OCI-LY3 (cell line): ENCODE data around the gene MUC4.
"Not testable (repeated sequence)": the region's sequence is repeated elsewhere in the genome, so short reads cannot be mapped to it uniquely, and the experiment has no call there.

Experiments
- EZH2phosphoT487 ChIP-seq: fragments of 200-600 bp; shearing (Covaris generic); IDR thresholded peaks from 2 replicates; pipeline ENCODE4 v1.6.1; 2018; ENCODE audit warnings: antibody characterized with exemption, mixed run types, low read depth
- TF ChIP-seq, protein P1 (sequence below): fragments of 200-600, 300-600 bp; sonication (generic); IDR thresholded peaks from 2 replicates; pipeline ENCODE4 v1.5.1; 2014; ENCODE audit warnings: antibody characterized with exemption, low read length, low read depth

DNA sequence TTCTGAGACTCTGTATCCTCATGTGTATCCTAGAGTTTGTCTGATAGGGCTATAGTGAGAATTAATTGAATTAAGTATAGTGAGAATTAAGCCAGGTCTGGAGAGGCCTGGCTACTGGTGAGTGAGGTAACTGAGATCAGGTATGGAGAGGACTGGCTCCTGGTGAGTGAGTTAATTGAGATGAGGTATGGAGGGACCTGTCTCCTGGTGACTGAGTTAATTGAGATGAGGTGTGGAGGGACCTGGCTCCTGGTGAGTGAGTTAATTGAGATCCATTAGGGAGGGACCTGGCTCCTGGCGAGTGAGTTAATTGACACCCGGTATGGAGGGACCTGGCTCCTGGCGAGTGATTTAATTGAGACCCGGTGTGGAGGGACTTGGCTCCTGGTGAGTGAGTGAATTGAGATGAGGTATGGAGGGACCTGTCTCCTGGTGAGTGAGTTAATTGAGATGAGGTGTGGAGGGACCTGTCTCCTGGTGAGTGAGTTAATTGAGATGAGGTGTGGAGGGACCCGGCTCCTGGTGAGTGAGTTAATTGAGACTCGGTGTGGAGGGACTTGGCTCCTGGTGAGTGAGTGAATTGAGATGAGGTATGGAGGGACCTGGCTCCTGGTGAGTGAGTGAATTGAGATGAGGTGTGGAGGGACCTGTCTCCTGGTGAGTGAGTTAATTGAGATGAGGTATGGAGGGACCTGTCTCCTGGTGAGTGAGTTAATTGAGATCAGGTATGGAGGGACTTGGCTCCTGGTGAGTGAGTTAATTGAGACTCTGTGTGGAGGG, 101.4 kb downstream of the MUC4 start:
- not testable (repeated sequence) for TF ChIP-seq EZH2phosphoT487
- TF ChIP-seq, protein P1, sequence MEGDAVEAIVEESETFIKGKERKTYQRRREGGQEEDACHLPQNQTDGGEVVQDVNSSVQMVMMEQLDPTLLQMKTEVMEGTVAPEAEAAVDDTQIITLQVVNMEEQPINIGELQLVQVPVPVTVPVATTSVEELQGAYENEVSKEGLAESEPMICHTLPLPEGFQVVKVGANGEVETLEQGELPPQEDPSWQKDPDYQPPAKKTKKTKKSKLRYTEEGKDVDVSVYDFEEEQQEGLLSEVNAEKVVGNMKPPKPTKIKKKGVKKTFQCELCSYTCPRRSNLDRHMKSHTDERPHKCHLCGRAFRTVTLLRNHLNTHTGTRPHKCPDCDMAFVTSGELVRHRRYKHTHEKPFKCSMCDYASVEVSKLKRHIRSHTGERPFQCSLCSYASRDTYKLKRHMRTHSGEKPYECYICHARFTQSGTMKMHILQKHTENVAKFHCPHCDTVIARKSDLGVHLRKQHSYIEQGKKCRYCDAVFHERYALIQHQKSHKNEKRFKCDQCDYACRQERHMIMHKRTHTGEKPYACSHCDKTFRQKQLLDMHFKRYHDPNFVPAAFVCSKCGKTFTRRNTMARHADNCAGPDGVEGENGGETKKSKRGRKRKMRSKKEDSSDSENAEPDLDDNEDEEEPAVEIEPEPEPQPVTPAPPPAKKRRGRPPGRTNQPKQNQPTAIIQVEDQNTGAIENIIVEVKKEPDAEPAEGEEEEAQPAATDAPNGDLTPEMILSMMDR, result not testable (repeated sequence)
